Measurements from ENCODE around the gene SLC17A3. TPM values are rescaled to one million over a fixed set of nuclear protein-coding genes. Genes with fewer than 3 reads are reported as not detected.

SLC17A3 gene
- total RNA-seq, 1 donor from 2014 or later: not detected

DNA sequence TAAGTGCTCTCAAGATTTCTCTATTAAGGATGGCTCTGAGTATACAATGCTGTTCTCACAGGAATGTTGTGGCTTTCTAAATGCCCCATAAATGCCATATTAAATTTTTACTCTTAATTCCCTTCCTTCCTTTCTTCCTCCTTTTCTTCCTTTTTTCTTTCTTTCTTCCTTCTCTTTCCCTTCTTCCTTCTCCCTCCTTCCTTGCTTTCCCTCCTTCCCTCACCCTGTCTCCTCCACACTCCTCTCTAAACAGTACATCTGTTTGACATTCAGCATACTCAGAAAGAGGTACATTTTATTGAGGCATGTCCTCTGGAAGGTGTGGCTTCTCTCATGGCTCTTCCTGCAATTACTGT lies 41.8 kb downstream of the SLC17A3 start:
- Mint-ChIP-seq H3K4me1 (ENCODE audit: unreplicated experiment) (no peaks in the 10 kb centered on the region), H3K27me3 (peaks cover 8% of the 10 kb centered on the region), H3K36me3 (no peaks in the 10 kb centered on the region), H3K4me3 (no peak overlapping the region), H3K27ac (no peak overlapping the region), H3K9me3 (no peaks in the 10 kb centered on the region)
- no peak for TF ChIP-seq CTCF (conservative IDR thresholded peaks at IDR 0.05)
- no peak for DNase-seq (ENCODE audit: extremely low spot score, unreplicated experiment)

GRCh38 chr6:25831532-25832306 lies 42.3 kb downstream of the SLC17A3 start, which contains the start of gene SLC17A1:
TSS of gene SLC17A1 (minus strand) at chr6:25832052. CDS start at chr6:25830557, 1,495 bp downstream.
- no peak for TF ChIP-seq CTCF (conservative IDR thresholded peaks at IDR 0.05)

GRCh38 chr6:25830458-25830857 lies 43.6 kb downstream of the SLC17A3 start:
- Mint-ChIP-seq H3K9me3 (no peaks in the 10 kb centered on the region), H3K36me3 (no peaks in the 10 kb centered on the region), H3K27ac (no peak overlapping the region), H3K27me3 (peaks cover 8% of the 10 kb centered on the region), H3K4me1 (ENCODE audit: unreplicated experiment) (no peaks in the 10 kb centered on the region), H3K4me3 (no peak overlapping the region)
- DNase-seq (ENCODE audit: extremely low spot score, unreplicated experiment): no peak
- TF ChIP-seq CTCF (conservative IDR thresholded peaks at IDR 0.05): no peak

More at GRCh38 chr6:25831532-25832306, 42.3 kb downstream of the SLC17A3 start, which contains the start of gene SLC17A1:
- no peaks in the 10 kb centered on the region for H3K9me3 Mint-ChIP-seq
- H3K4me1 Mint-ChIP-seq (ENCODE audit: unreplicated experiment): no peaks in the 10 kb centered on the region
- no peak for DNase-seq (ENCODE audit: extremely low spot score, unreplicated experiment)
- no peaks in the 10 kb centered on the region for H3K36me3 Mint-ChIP-seq
- H3K27me3 Mint-ChIP-seq: peaks cover 8% of the 10 kb centered on the region
- H3K4me3 Mint-ChIP-seq: peak within 1 kb of the TSS; percentile 0
- no peak within 1 kb of the TSS for H3K27ac Mint-ChIP-seq

- Mint-ChIP-seq H3K27ac (no peak overlapping the region), H3K4me1 (ENCODE audit: unreplicated experiment) (no peaks in the 10 kb centered on the region), H3K27me3 (peaks cover 8% of the 10 kb centered on the region), H3K9me3 (no peaks in the 10 kb centered on the region), H3K4me3 (no peak overlapping the region), H3K36me3 (no peaks in the 10 kb centered on the region)
- no peak for DNase-seq (ENCODE audit: extremely low spot score, unreplicated experiment)
- no peak for TF ChIP-seq CTCF (conservative IDR thresholded peaks at IDR 0.05)
Observed at GRCh38 chr6:25829375-25829774, 44.7 kb downstream of the SLC17A3 start.

DNA sequence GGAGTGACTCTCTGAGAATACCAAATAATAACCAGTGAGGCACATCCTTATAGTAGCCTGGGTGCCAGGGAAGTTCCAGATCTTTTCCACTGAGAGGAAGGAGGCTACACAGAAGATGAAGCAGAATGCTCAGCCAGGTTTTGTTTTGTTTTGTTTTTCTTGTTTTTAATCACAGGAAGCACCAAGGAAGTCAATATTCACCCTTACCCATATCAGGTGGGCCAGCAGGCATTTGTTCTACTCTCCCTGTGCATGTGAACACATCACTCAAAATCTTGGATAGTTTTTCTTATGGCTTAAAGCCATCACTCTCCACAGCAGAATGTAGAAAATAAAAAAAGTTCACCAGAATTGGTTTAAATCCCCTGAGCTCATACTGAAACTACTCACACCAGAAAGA lies 52.7 kb downstream of the SLC17A3 start:
- H3K4me3 Mint-ChIP-seq: no peak overlapping the region
- H3K27me3 Mint-ChIP-seq: peaks cover 4% of the 10 kb centered on the region
- H3K4me1 Mint-ChIP-seq (ENCODE audit: unreplicated experiment): no peaks in the 10 kb centered on the region
- no peak for TF ChIP-seq CTCF (conservative IDR thresholded peaks at IDR 0.05)
- H3K9me3 Mint-ChIP-seq: no peaks in the 10 kb centered on the region
- no peaks in the 10 kb centered on the region for H3K36me3 Mint-ChIP-seq
- no peak overlapping the region for H3K27ac Mint-ChIP-seq
- no peak for DNase-seq (ENCODE audit: extremely low spot score, unreplicated experiment)

Measured in type B pancreatic cell (in vitro differentiated cells).